A549 (cell line): ENCODE measurements around the gene MAP3K10.
"Not testable (repeated sequence)": the region's sequence is repeated elsewhere in the genome, so short reads cannot be mapped to it uniquely, and the experiment has no call there.

Source experiments
- CTCF ChIP-seq: fragments of >200 bp; sonication (Bioruptor Twin); formaldehyde crosslinking; IDR thresholded peaks from 3 replicates; pipeline ENCODE4 v1.5.1; 2016
- EHMT2 ChIP-seq: fragments of 200-600 bp; sonication (generic); IDR thresholded peaks from 2 replicates; pipeline ENCODE4 v1.6.1; 2016; ENCODE audit warnings: antibody characterized with exemption, low read depth, mild to moderate bottlenecking, moderate library complexity
- MAFK ChIP-seq: fragments of 450-650 bp; IDR thresholded peaks from 2 replicates; pipeline ENCODE4 v1.6.1; 2014; ENCODE audit not compliant: partially characterized antibody

GRCh38 chr19:40170303-40170989 lies 20.8 kb upstream of the MAP3K10 start:
- not testable (repeated sequence) for TF ChIP-seq CTCF, MAFK, EHMT2
